Calu3 (cell line): ENCODE measurements around the gene CCND2. TPM values are rescaled to one million over a fixed set of nuclear protein-coding genes. Genes with fewer than 3 reads are reported as not detected.

Experiments used
- BruUV-seq: library from RNA; stranded (reverse); fragments of 400-500 nt; replicated peaks from 2 replicates; lab custom pipeline; 2021; lab: Mats Ljungman, UMichigan
- CTCF ChIA-PET: fragments of 300-600 bp; sonication (Branson Sonifier 250); formaldehyde crosslinking; loops from one replicate; lab custom pipeline; 2022; ENCODE audit warnings: antibody characterized with exemption; lab: Charles Lee
- DNase-seq: peaks from one replicate; pipeline ENCODE4 v3.0.0; 2022
- H3K27ac Mint-ChIP-seq: one replicate; pipeline ENCODE4 v1.8.0; 2022; ENCODE audit warnings: mixed read lengths; ENCODE audit not compliant: unreplicated experiment
- H3K27me3 Mint-ChIP-seq: one replicate; pipeline ENCODE4 v1.8.0; 2022; ENCODE audit warnings: mixed read lengths; ENCODE audit not compliant: unreplicated experiment
- H3K36me3 Mint-ChIP-seq: one replicate; pipeline ENCODE4 v1.8.0; 2022; ENCODE audit warnings: mild to moderate bottlenecking, moderate library complexity, mixed read lengths; ENCODE audit not compliant: insufficient read depth, unreplicated experiment
- H3K4me1 Mint-ChIP-seq: one replicate; pipeline ENCODE4 v1.8.0; 2022; ENCODE audit warnings: mild to moderate bottlenecking, low read depth, mixed read lengths; ENCODE audit not compliant: unreplicated experiment
- H3K4me3 Mint-ChIP-seq: one replicate; pipeline ENCODE4 v1.8.0; 2022; ENCODE audit warnings: mild to moderate bottlenecking, low read depth, moderate library complexity, mixed read lengths; ENCODE audit not compliant: unreplicated experiment
- H3K9me3 Mint-ChIP-seq: one replicate; pipeline ENCODE4 v1.8.0; 2022; ENCODE audit warnings: low read depth, mixed read lengths; ENCODE audit not compliant: unreplicated experiment
- intact Hi-C: fragments of 100-400 bp; cut with micrococcal nuclease; formaldehyde crosslinking; loops from one replicate; pipeline ENCODE4 v1.10.0; 2022; ENCODE audit not compliant: unreplicated experiment
- total RNA-seq: library from RNA; stranded (reverse); gene quantifications from 2 replicates; pipeline ENCODE4 v1.2.3, GENCODE V29; 2022
- TF ChIP-seq, protein P1 (sequence below): fragments of 200-600 bp; IDR thresholded peaks from one replicate; pipeline ENCODE4 v1.8.0; 2022; ENCODE audit warnings: antibody characterized with exemption; ENCODE audit not compliant: unreplicated experiment

CCND2 gene
- total RNA-seq, 1 experiment from 2014 or later, result 0.07 TPM

DNA sequence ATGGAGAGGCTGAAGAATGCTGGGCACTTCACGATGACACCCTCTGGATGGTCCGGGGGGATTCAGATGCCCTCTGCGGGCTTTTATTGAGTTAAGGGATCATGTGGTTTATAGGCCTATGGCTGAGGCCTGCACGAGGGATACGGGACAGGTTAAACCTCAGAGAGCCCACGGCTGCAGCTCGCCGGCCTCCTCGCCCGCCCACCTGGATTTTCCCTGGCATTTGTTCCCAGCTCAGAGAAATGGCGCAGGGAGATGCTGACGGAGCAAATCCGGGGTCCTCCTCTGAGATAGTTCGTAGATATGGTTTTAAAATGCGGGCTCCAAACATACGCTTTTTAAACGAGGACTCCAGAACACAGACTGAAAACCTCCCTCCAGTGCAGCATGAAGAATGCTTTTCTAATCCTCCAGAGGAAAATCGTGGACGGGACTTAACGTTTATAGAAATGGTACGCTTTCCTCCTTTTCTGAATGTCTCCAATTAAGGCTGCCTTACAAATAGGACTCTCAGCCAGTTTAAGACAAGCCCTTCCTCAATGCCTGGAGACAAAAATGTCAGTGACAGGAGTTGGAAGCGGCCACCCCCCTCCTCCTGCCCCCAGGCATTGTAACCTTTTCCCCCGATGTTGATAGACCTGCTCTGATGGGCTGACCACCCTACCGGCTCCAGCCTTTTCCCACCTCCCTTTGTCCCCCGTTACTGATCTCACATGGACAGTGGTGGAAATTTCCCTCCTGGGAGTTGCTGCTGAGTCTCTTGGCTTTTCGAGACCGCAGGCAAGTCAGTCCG is 16.6 kb downstream of the CCND2 start:
- Mint-ChIP-seq H3K4me1 (no peaks in the 10 kb centered on the region), H3K4me3 (no peak overlapping the region), H3K9me3 (no peaks in the 10 kb centered on the region), H3K27me3 (peaks cover 100% of the 10 kb centered on the region), H3K36me3 (no peaks in the 10 kb centered on the region), H3K27ac (no peak overlapping the region)
- intact Hi-C loops, result no loop called here
- no TSS peak for BruUV-seq
- TF ChIP-seq, protein P1, sequence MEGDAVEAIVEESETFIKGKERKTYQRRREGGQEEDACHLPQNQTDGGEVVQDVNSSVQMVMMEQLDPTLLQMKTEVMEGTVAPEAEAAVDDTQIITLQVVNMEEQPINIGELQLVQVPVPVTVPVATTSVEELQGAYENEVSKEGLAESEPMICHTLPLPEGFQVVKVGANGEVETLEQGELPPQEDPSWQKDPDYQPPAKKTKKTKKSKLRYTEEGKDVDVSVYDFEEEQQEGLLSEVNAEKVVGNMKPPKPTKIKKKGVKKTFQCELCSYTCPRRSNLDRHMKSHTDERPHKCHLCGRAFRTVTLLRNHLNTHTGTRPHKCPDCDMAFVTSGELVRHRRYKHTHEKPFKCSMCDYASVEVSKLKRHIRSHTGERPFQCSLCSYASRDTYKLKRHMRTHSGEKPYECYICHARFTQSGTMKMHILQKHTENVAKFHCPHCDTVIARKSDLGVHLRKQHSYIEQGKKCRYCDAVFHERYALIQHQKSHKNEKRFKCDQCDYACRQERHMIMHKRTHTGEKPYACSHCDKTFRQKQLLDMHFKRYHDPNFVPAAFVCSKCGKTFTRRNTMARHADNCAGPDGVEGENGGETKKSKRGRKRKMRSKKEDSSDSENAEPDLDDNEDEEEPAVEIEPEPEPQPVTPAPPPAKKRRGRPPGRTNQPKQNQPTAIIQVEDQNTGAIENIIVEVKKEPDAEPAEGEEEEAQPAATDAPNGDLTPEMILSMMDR, result no peak
- CTCF ChIA-PET, result no interaction called here
- DNase-seq, result no peak

DNA sequence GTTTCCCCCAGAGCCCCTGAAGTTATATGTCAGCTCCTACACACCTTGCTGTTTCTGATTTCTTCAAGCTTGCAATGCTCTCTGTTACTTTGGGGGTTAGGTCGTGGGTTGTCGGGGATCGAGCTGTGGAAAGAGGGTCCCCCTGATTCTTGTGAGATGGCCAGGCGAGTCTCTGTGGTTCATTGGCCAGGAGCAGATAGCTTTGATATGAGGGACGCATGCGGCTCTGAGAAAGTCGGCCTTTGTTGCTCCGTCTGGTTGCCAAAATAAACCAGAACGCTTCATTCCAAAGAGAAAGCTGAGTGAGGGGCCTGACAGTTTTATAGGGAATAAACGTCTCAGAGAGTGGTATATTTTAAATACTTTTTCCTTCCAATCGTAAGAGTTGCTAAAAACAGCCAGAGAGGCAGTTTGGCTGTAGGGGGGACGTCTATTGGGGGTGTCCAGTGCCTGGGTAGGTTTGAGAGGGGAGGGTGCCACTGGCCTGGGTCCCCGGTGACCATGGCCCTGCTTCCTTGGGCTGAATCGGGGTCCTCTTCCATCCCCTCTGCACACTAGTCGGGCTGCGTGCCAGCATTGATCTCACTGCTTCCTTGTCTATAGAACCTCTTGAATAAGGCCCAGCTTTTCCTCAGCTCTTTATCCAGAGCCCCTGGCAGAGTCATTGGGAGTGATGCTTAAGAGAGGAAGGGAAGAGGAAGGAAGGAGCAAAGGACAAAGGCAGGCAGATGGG is 18.9 kb downstream of the CCND2 start:
- CTCF ChIA-PET, result interaction anchor here (0.6 kb wide), 1 partner anchor 792 kb away, joined by 5 read pairs; no protein-coding TSS in a partner anchor
- intact Hi-C loops, result no loop called here
- H3K4me3 Mint-ChIP-seq, result no peak overlapping the region
- no peaks in the 10 kb centered on the region for H3K9me3 Mint-ChIP-seq
- H3K27me3 Mint-ChIP-seq, result peaks cover 100% of the 10 kb centered on the region
- no TSS peak for BruUV-seq
- H3K27ac Mint-ChIP-seq, result no peak overlapping the region
- H3K4me1 Mint-ChIP-seq, result no peaks in the 10 kb centered on the region
- H3K36me3 Mint-ChIP-seq, result no peaks in the 10 kb centered on the region
- TF ChIP-seq, protein P1, result no peak
- no peak for DNase-seq

DNA sequence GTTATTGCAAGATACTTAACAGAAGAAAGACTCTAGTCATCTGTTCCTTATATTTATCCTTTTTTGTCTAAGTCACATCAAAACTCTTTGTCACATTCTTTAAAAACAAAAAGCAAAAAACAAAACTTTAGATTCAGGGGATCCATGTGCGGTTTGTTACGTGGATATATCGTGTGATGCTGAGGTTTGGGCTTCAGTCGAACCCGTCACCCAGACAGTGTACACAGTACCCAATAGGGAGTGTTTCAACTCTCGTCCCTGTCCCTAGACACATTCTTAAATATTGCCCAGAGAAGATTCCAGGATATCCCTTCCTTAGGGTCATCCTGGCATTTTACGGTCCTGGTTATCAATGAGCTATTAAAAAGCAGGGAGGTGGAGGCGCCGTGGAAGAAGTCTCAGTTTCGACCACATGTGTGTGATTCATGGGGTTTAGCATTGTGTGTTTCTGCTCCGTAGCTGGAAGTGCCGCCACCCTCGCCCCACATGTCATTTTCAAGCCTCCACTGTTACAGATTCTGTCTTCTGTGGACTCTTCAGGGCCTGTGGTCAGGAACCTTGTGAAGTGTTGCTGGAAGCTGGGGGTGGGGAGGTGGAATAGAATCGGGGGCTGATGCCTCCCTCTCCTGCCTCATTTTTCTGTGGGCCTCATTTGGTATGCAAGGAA is 19.9 kb downstream of the CCND2 start:
- no TSS peak for BruUV-seq
- no peak overlapping the region for H3K4me3 Mint-ChIP-seq
- TF ChIP-seq, protein P1, result no peak
- CTCF ChIA-PET, result interaction anchor here (0.6 kb wide), 1 partner anchor 101 kb away, joined by 12 read pairs; no protein-coding TSS in a partner anchor
- H3K36me3 Mint-ChIP-seq, result no peaks in the 10 kb centered on the region
- no peaks in the 10 kb centered on the region for H3K4me1 Mint-ChIP-seq
- peaks cover 100% of the 10 kb centered on the region for H3K27me3 Mint-ChIP-seq
- intact Hi-C loops, result no loop called here
- H3K9me3 Mint-ChIP-seq, result no peaks in the 10 kb centered on the region
- DNase-seq, result no peak
- H3K27ac Mint-ChIP-seq, result no peak overlapping the region

DNA sequence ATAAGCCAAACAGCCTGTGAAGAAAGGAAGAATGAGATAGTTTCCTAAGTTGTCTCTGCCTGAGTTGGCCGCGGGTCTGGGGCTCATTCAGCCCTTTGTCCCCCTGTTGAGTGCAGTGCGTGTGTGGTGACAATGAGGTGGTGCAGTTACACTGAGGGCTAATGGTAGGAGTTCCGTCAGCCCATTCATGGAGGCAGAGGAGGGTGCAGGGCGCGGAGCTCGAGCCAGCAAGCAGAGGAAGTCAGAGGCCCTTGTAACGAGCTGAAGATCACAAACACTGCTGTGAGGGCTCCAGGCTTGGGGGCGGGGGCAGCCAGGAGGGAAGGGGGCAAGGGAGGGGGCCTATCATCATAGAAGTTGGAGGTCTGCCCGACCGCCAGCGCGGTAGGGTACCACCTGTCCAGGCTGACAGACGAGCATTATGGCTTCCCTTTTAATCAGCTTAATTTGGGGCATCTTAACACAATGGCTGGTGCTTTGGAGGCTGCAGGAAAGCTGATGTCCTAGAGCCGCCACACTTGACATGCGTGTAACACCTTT is 20.5 kb downstream of the CCND2 start:
- CTCF ChIA-PET, result interaction anchor here (0.6 kb wide), 2 partner anchors 36 to 100 kb away, joined by 3 to 12 read pairs; no protein-coding TSS in a partner anchor
- no TSS peak for BruUV-seq
- TF ChIP-seq, protein P1, result no peak
- H3K36me3 Mint-ChIP-seq, result no peaks in the 10 kb centered on the region
- no peaks in the 10 kb centered on the region for H3K9me3 Mint-ChIP-seq
- H3K27ac Mint-ChIP-seq, result no peak overlapping the region
- intact Hi-C loops, result no loop called here
- H3K4me3 Mint-ChIP-seq, result no peak overlapping the region
- peaks cover 100% of the 10 kb centered on the region for H3K27me3 Mint-ChIP-seq
- no peak for DNase-seq
- no peaks in the 10 kb centered on the region for H3K4me1 Mint-ChIP-seq
